ENCODE measurements around the gene DISP3.

The DISP3 gene

DNA sequence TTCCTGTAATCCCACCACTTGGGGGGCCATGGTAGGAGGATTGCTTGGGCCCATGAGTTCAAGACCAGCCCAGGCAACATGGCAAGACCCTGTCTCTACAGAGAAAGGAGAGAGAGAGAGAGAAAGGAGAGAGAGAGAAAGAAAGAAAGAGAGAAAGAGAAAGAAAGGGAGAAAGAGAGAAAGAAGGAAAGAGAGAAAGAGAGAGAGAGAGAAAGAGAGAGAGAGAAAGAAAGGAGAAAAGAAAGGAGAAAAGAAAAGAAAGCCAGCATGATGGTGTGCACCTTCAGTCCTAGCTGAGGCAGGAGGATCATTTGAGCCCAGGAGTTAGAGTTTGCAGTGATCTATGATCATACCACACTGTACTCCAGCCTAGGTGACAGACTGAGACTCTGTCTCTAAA, 82.8 kb downstream of the DISP3 start:
- no peak for DNase-seq (ENCODE audit: low spot score)
- in situ Hi-C loops (cut with MboI; ENCODE audit: low pct_unique_long_range_greater_than_20kb, low sequenced_read_pairs, unreplicated experiment), result no loop called here
- no peak for TF ChIP-seq CTCF (IDR thresholded peaks at IDR 0.05; ENCODE audit: extremely low read depth, insufficient read depth, missing control alignments)

- no peak for DNase-seq (ENCODE audit: low spot score)
- no peak for TF ChIP-seq CTCF (IDR thresholded peaks at IDR 0.05; ENCODE audit: extremely low read depth, insufficient read depth, missing control alignments)
- in situ Hi-C loops (cut with MboI; ENCODE audit: low pct_unique_long_range_greater_than_20kb, low sequenced_read_pairs, unreplicated experiment), result no loop called here
Measured at GRCh38 chr1:11562664-11563063, 83.7 kb downstream of the DISP3 start.

- TF ChIP-seq CTCF (IDR thresholded peaks at IDR 0.05; ENCODE audit: extremely low read depth, insufficient read depth, missing control alignments), result no peak
- DNase-seq (ENCODE audit: low spot score), result no peak
- in situ Hi-C loops (cut with MboI; ENCODE audit: low pct_unique_long_range_greater_than_20kb, low sequenced_read_pairs, unreplicated experiment), result no loop called here
Measured at GRCh38 chr1:11563560-11564069, 84.7 kb downstream of the DISP3 start.

GRCh38 chr1:11564237-11564636, 85.3 kb downstream of the DISP3 start:
- in situ Hi-C loops (cut with MboI; ENCODE audit: low pct_unique_long_range_greater_than_20kb, low sequenced_read_pairs, unreplicated experiment), result no loop called here
- no peak for DNase-seq (ENCODE audit: low spot score)
- TF ChIP-seq CTCF (IDR thresholded peaks at IDR 0.05; ENCODE audit: extremely low read depth, insufficient read depth, missing control alignments), result no peak

GRCh38 chr1:11566042-11566850, 87.3 kb downstream of the DISP3 start:
- no peak for DNase-seq (ENCODE audit: low spot score)
- in situ Hi-C loops (cut with MboI; ENCODE audit: low pct_unique_long_range_greater_than_20kb, low sequenced_read_pairs, unreplicated experiment), result no loop called here
- no peak for TF ChIP-seq CTCF (IDR thresholded peaks at IDR 0.05; ENCODE audit: extremely low read depth, insufficient read depth, missing control alignments)

- TF ChIP-seq CTCF (IDR thresholded peaks at IDR 0.05; ENCODE audit: extremely low read depth, insufficient read depth, missing control alignments), result no peak
- in situ Hi-C loops (cut with MboI; ENCODE audit: low pct_unique_long_range_greater_than_20kb, low sequenced_read_pairs, unreplicated experiment), result no loop called here
- DNase-seq (ENCODE audit: low spot score), result no peak
Measured at GRCh38 chr1:11567244-11568065, 88.5 kb downstream of the DISP3 start.

All from GM13977 (cell line).